Measurements from ENCODE around the gene HIC2.
"Not testable (repeated sequence)": the region's sequence is repeated elsewhere in the genome, so short reads cannot be mapped to it uniquely, and the experiment has no call there.

The HIC2 gene

GRCh38 chr22:21418974-21419638 lies 1.9 kb downstream of the HIC2 start:
- DNase-seq (ENCODE audit: low read depth); in situ Hi-C loops (cut with HindIII; ENCODE audit: low sequenced_read_pairs); H3K4me3 ChIP-seq (ENCODE audit: low read depth, low read length): not testable (repeated sequence)

GRCh38 chr22:21420180-21420763 lies 3.1 kb downstream of the HIC2 start:
- in situ Hi-C loops (cut with HindIII; ENCODE audit: low sequenced_read_pairs); DNase-seq (ENCODE audit: low read depth); H3K4me3 ChIP-seq (ENCODE audit: low read depth, low read length): not testable (repeated sequence)

- in situ Hi-C loops (cut with HindIII; ENCODE audit: low sequenced_read_pairs); DNase-seq (ENCODE audit: low read depth); H3K4me3 ChIP-seq (ENCODE audit: low read depth, low read length): not testable (repeated sequence)
Measured at GRCh38 chr22:21424084-21424709, 7.0 kb downstream of the HIC2 start.

- DNase-seq (ENCODE audit: low read depth); in situ Hi-C loops (cut with HindIII; ENCODE audit: low sequenced_read_pairs); H3K4me3 ChIP-seq (ENCODE audit: low read depth, low read length): not testable (repeated sequence)
Measured at GRCh38 chr22:21434378-21435233, 17.4 kb downstream of the HIC2 start.

GRCh38 chr22:21435998-21436810 lies 19.0 kb downstream of the HIC2 start:
- H3K4me3 ChIP-seq (ENCODE audit: low read depth, low read length); in situ Hi-C loops (cut with HindIII; ENCODE audit: low sequenced_read_pairs); DNase-seq (ENCODE audit: low read depth): not testable (repeated sequence)

GRCh38 chr22:21438013-21438412 lies 20.8 kb downstream of the HIC2 start:
- H3K4me3 ChIP-seq (ENCODE audit: low read depth, low read length); DNase-seq (ENCODE audit: low read depth); in situ Hi-C loops (cut with HindIII; ENCODE audit: low sequenced_read_pairs): not testable (repeated sequence)

GRCh38 chr22:21440018-21440636 lies 23.0 kb downstream of the HIC2 start:
- DNase-seq (ENCODE audit: low read depth); H3K4me3 ChIP-seq (ENCODE audit: low read depth, low read length); in situ Hi-C loops (cut with HindIII; ENCODE audit: low sequenced_read_pairs): not testable (repeated sequence)

- DNase-seq (ENCODE audit: low read depth); in situ Hi-C loops (cut with HindIII; ENCODE audit: low sequenced_read_pairs); H3K4me3 ChIP-seq (ENCODE audit: low read depth, low read length): not testable (repeated sequence)
Measured at GRCh38 chr22:21440676-21441075, 23.5 kb downstream of the HIC2 start.

- DNase-seq (ENCODE audit: low read depth); H3K4me3 ChIP-seq (ENCODE audit: low read depth, low read length); in situ Hi-C loops (cut with HindIII; ENCODE audit: low sequenced_read_pairs): not testable (repeated sequence)
Measured at GRCh38 chr22:21441170-21441569, 24.0 kb downstream of the HIC2 start.

GRCh38 chr22:21442123-21442522 lies 25.0 kb downstream of the HIC2 start:
- in situ Hi-C loops (cut with HindIII; ENCODE audit: low sequenced_read_pairs); DNase-seq (ENCODE audit: low read depth); H3K4me3 ChIP-seq (ENCODE audit: low read depth, low read length): not testable (repeated sequence)

- H3K4me3 ChIP-seq (ENCODE audit: low read depth, low read length); DNase-seq (ENCODE audit: low read depth); in situ Hi-C loops (cut with HindIII; ENCODE audit: low sequenced_read_pairs): not testable (repeated sequence)
Measured at GRCh38 chr22:21442646-21443045, 25.5 kb downstream of the HIC2 start.
